HG03175 (cell line): ENCODE results near the gene MYCBPAP.

ENCODE experiments used
- ATAC-seq: cut with Tn5 transposase; IDR thresholded peaks from one replicate; pipeline ENCODE4 v1.9.1; 2021; ENCODE audit warnings: mild to moderate bottlenecking, moderate library complexity; ENCODE audit not compliant: unreplicated experiment

The MYCBPAP gene

GRCh38 chr17:50568659-50569058, 60.4 kb downstream of the MYCBPAP start:
- no peak for ATAC-seq

- no peak for ATAC-seq
Measured at GRCh38 chr17:50569592-50569991, 61.4 kb downstream of the MYCBPAP start.

DNA sequence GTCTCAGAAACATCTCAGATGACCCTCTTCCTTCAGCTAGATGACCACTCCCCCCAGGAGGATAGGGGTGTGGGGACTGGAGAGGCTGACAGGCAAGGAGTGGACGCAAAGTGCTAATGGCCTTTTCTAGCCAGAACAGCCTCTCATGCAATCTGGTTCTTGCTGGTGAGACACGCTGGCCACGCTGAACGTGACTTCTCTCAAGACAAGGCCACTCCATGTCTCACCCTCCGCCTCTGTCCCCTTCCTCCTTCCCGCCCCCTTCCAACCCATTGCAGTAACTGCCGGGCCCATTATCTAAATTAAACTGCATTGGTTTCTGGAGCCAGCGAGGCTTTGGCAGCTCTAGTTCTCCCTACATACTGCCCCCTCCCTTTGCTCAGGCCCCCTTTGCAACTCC, 61.8 kb downstream of the MYCBPAP start:
- no peak for ATAC-seq

- ATAC-seq, result no peak
Measured at GRCh38 chr17:50570528-50570927, 62.3 kb downstream of the MYCBPAP start.

GRCh38 chr17:50571681-50572080, 63.4 kb downstream of the MYCBPAP start:
- no peak for ATAC-seq

- ATAC-seq, result no peak
Measured at GRCh38 chr17:50572541-50572940, 64.3 kb downstream of the MYCBPAP start.

- ATAC-seq, result no peak
Measured at GRCh38 chr17:50573866-50574611, 65.8 kb downstream of the MYCBPAP start.

DNA sequence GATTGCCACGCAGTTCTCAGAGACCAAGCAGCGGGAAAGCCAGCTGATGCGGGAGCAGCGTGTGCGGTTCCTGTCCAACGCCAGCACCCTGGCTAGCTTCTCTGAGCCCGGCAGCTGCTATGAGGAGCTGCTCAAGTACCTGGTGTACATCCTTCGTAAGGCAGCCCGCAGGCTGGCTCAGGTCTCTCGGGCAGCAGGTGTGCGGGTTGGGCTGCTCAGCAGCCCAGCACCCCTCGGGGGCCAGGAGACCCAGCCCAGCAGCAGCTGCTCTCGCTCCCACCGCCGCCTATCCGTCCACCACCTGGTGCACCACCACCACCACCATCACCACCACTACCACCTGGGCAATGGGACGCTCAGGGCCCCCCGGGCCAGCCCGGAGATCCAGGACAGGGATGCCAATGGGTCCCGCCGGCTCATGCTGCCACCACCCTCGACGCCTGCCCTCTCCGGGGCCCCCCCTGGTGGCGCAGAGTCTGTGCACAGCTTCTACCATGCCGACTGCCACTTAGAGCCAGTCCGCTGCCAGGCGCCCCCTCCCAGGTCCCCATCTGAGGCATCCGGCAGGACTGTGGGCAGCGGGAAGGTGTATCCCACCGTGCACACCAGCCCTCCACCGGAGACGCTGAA, 67.5 kb downstream of the MYCBPAP start:
- ATAC-seq, result no peak

DNA sequence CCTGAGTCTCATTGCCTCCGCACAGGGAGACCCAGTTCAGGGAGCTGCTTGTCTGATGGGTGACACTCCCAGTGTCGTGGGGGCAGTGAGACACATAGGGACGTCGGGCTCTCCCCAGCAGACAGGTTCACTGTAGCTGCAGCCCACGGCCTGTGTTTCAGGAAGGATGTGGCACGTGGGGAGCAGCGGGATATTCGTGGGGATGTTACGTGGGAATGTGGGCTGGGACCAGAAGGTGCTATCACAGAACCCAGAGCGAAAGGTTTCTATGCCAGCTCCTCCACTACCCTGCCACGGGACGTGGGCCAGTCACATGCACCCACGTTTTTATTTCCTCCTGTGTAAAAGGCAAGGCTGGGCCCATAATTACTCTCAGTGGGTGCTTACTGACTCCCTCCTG, 68.6 kb downstream of the MYCBPAP start:
- no peak for ATAC-seq

DNA sequence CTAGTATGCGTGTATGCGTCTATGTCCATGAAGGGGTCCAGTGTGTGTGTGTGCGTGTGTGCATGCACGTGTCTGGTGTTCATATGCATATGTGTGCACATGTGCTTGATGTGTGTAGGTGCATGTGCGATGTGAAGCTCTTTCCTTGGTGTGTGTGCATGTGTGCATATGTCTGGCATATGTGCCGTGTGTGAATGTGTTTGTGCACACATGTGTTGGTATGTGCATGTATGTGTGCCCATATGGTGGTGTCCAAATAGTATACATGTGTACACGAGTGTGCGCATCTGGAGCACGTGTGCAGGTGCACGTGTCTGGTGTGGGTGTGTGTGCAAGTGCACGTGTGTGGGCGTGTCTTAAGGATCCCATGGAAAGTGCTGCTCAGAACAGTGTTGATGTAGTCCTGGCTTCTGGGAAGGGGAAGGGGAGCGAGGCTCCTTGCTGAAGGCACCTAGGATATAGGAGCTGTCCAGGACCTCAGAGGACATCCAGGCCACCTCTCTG, 69.3 kb downstream of the MYCBPAP start:
- no peak for ATAC-seq

GRCh38 chr17:50578173-50578572, 69.9 kb downstream of the MYCBPAP start:
- no peak for ATAC-seq

GRCh38 chr17:50579399-50579798, 71.2 kb downstream of the MYCBPAP start:
- ATAC-seq, result no peak

- ATAC-seq, result no peak
Measured at GRCh38 chr17:50580646-50581045, 72.4 kb downstream of the MYCBPAP start.
